ENCODE results near the gene RPH3AL. TPM values are rescaled to one million over a fixed set of nuclear protein-coding genes. Genes with fewer than 3 reads are reported as not detected.

RPH3AL gene
- total RNA-seq, 1 donor from 2014 or later = 0.78 TPM

DNA sequence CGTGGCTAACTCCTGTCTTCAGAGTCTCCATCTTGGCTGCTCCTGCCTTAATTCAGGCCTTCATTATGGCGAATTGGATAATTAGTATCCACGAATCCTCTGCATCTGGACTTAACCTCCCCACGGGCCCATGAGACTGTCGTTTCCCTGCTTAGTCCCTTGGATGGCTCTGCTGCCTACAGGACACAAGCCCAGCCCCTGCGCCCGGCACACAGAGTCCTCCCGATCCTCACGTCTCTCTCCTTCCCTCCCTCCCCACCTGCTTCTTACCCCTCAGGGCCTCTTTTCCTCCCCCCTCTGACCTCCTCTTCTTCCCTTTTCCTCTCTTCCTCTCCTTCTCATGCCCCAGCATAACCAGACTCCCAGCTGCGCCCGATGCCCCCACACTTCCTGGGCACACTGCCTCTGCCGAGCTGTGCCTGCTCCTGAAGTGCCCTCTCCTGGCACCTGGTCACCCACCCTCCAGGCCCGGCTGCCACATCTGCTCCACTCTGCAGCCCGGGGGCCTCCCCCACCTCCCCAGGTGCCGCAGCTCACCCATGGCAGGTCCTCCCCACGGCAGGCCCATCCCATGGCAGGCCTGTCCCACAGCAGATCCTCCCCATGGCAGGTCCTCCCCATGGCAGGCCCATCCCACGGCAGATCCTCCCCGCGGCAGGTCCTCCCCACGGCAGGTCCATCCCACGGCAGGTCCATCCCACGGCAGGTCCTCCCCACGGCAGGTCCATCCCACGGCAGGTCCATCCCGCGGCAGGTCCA is 45.9 kb downstream of the RPH3AL start:
- H3K9me3 Mint-ChIP-seq (ENCODE audit: unreplicated experiment) = no peaks in the 10 kb centered on the region
- TF ChIP-seq, protein P1, sequence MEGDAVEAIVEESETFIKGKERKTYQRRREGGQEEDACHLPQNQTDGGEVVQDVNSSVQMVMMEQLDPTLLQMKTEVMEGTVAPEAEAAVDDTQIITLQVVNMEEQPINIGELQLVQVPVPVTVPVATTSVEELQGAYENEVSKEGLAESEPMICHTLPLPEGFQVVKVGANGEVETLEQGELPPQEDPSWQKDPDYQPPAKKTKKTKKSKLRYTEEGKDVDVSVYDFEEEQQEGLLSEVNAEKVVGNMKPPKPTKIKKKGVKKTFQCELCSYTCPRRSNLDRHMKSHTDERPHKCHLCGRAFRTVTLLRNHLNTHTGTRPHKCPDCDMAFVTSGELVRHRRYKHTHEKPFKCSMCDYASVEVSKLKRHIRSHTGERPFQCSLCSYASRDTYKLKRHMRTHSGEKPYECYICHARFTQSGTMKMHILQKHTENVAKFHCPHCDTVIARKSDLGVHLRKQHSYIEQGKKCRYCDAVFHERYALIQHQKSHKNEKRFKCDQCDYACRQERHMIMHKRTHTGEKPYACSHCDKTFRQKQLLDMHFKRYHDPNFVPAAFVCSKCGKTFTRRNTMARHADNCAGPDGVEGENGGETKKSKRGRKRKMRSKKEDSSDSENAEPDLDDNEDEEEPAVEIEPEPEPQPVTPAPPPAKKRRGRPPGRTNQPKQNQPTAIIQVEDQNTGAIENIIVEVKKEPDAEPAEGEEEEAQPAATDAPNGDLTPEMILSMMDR (IDR thresholded peaks at IDR 0.05) = no peak
- no peaks in the 10 kb centered on the region for H3K36me3 Mint-ChIP-seq (ENCODE audit: unreplicated experiment)
- H3K4me1 Mint-ChIP-seq (ENCODE audit: unreplicated experiment) = no peaks in the 10 kb centered on the region
- no peak for DNase-seq (ENCODE audit: extremely low spot score, unreplicated experiment)
- H3K27me3 Mint-ChIP-seq (ENCODE audit: unreplicated experiment) = peaks cover 17% of the 10 kb centered on the region
- no peak overlapping the region for H3K27ac Mint-ChIP-seq (ENCODE audit: unreplicated experiment)
- no peak overlapping the region for H3K4me3 Mint-ChIP-seq (ENCODE audit: unreplicated experiment)

DNA sequence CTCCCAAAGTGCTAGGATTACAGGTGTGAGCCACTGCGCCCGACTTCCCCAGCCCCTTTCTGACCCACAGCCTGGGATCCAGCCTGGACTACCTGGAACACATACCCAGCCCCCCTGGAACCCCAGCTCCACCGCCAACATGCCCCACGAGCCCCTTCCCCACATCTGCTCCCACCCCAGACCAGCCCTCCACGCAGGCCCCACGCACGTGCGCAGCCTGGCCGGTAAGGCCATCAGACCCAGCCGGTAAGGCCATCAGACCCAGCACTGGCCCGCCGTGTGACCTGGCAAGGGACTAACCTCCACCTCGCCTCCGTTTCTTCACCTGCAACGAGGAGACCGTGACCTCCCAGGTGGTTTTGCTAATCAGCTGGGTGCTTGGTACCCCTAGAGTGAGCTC is 46.5 kb downstream of the RPH3AL start:
- TF ChIP-seq, protein P1 (IDR thresholded peaks at IDR 0.05) = no peak

DNA sequence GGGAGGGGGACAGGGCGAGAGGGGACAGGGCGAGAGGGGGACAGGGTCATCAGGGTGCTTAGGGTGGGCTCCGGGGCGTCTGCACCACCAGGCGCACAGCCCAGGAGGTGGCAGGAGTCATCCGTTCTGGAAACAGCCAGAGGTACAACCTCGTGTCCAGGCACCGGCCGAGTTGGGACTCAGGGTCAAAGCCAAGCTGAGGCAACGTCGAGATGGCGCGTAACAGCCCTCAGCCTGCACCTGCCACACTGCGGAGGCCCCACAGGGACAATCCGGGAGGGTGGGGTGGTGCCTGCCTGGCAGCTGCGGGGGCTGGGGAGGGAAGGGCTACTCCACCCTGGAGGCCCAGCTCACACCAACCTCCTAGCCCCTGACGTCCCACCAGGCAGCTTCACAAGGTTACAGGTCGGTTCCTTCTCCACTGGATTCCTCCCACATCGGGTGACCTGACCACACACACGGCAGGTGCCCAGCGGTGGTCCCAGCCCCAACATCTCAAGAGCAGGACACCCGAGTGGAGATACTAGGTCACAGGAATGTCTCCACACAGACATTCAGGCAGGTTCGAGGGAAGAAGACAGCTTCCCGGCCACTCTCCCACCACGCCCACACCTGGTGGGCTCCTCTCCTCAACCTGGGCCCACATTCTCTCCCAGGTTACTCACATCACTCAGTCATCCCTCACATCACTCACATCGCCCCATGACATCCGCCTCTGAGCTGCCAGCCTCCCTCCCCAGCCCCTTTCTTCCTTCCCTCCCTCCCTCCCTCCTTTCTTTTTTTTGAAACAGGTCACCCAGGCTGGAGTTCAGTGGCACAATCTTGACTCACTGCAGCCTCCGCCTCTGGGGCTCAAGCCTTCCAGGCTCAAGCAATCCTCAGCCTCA is 47.3 kb downstream of the RPH3AL start:
- peaks cover 7% of the 10 kb centered on the region for H3K27me3 Mint-ChIP-seq (ENCODE audit: unreplicated experiment)
- no peaks in the 10 kb centered on the region for H3K4me1 Mint-ChIP-seq (ENCODE audit: unreplicated experiment)
- H3K36me3 Mint-ChIP-seq (ENCODE audit: unreplicated experiment) = no peaks in the 10 kb centered on the region
- no peaks in the 10 kb centered on the region for H3K9me3 Mint-ChIP-seq (ENCODE audit: unreplicated experiment)
- no peak overlapping the region for H3K27ac Mint-ChIP-seq (ENCODE audit: unreplicated experiment)
- DNase-seq (ENCODE audit: extremely low spot score, unreplicated experiment) = no peak
- TF ChIP-seq, protein P1 (IDR thresholded peaks at IDR 0.05) = no peak
- H3K4me3 Mint-ChIP-seq (ENCODE audit: unreplicated experiment) = no peak overlapping the region

More for the DNA sequence above, 46.5 kb downstream of the RPH3AL start:
- Mint-ChIP-seq H3K27ac (ENCODE audit: unreplicated experiment) (no peak overlapping the region), H3K27me3 (ENCODE audit: unreplicated experiment) (peaks cover 13% of the 10 kb centered on the region), H3K4me1 (ENCODE audit: unreplicated experiment) (no peaks in the 10 kb centered on the region), H3K4me3 (ENCODE audit: unreplicated experiment) (no peak overlapping the region), H3K36me3 (ENCODE audit: unreplicated experiment) (no peaks in the 10 kb centered on the region), H3K9me3 (ENCODE audit: unreplicated experiment) (no peaks in the 10 kb centered on the region)
- DNase-seq (ENCODE audit: extremely low spot score, unreplicated experiment) = no peak

DNA sequence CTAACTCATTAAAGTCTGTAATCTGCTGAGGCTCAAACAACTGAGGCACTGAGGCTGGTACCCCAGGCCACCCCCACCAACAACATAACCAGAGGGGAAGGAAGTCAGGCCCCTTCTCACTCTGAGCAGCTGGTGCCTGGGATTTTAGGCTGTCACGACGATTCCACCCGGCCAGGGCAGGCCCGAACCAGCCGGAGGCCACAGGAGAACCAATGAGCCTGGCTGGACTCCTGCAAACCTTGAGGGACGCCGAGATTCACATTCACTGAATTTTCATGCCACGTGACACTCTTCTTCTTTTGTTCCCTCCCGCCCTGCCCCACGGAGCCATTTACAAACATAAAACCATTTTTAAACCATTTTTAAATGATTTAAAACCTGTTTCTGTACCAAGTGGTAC is 48.1 kb downstream of the RPH3AL start:
- peaks cover 7% of the 10 kb centered on the region for H3K27me3 Mint-ChIP-seq (ENCODE audit: unreplicated experiment)
- no peaks in the 10 kb centered on the region for H3K9me3 Mint-ChIP-seq (ENCODE audit: unreplicated experiment)
- no peak for DNase-seq (ENCODE audit: extremely low spot score, unreplicated experiment)
- H3K4me3 Mint-ChIP-seq (ENCODE audit: unreplicated experiment) = no peak overlapping the region
- H3K36me3 Mint-ChIP-seq (ENCODE audit: unreplicated experiment) = no peaks in the 10 kb centered on the region
- H3K27ac Mint-ChIP-seq (ENCODE audit: unreplicated experiment) = no peak overlapping the region
- H3K4me1 Mint-ChIP-seq (ENCODE audit: unreplicated experiment) = no peaks in the 10 kb centered on the region
- TF ChIP-seq, protein P1 (IDR thresholded peaks at IDR 0.05) = no peak

DNA sequence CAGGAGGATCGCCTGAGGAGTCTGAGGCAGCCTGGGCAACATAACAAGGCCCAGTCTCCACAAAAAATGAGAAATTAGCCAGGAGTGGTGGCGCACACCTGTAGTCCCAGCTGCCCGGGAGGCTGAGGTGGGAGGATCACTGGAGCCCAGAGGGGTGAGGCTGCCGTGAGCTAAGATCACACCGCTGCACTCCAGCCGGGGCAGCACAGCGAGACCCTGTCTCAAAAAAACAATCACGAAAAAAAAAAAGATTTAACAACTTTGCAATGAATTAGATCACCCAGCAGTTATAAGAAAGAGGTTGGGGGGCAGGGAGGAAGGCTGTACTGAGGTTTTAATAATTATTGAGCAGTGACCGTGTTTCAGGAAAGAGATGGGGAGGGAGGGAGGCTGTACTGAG is 49.4 kb downstream of the RPH3AL start:
- Mint-ChIP-seq H3K36me3 (ENCODE audit: unreplicated experiment) (no peaks in the 10 kb centered on the region), H3K27me3 (ENCODE audit: unreplicated experiment) (peaks cover 9% of the 10 kb centered on the region), H3K9me3 (ENCODE audit: unreplicated experiment) (no peaks in the 10 kb centered on the region), H3K4me3 (ENCODE audit: unreplicated experiment) (no peak overlapping the region), H3K27ac (ENCODE audit: unreplicated experiment) (no peak overlapping the region), H3K4me1 (ENCODE audit: unreplicated experiment) (no peaks in the 10 kb centered on the region)
- no peak for DNase-seq (ENCODE audit: extremely low spot score, unreplicated experiment)
- TF ChIP-seq, protein P1 (IDR thresholded peaks at IDR 0.05) = no peak

Data from osteocyte (in vitro differentiated cells).